T-helper 22 cell (primary cell): Measurements from ENCODE around the gene DSCAML1.

ENCODE experiments used
- DNase-seq: peaks from one replicate; pipeline ENCODE4 v3.0.0-alpha.2; 2020; ENCODE audit warnings: low read depth

Gene DSCAML1

GRCh38 chr11:117662255-117662654 is 134.8 kb downstream of the DSCAML1 start:
- no peak for DNase-seq

DNA sequence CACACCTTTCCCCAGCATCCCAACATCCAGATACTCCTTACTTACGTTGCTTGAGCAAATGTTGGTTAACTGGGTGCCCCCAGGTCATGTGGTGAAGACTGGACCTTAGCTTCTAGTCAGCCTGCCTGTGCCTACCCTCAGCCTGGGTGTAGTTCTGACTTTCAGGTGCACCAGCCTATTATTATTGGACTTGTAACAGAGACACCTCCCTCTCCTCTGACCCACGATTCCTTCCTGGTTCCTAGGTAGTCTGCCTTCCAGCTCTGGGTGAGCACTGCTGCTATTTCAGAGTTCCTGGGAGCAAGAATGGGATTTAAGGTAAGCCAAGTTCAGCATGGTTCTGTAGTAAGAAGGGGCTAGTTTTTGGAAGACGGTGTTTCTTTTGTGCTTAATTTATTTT is 138.2 kb downstream of the DSCAML1 start:
- no peak for DNase-seq

DNA sequence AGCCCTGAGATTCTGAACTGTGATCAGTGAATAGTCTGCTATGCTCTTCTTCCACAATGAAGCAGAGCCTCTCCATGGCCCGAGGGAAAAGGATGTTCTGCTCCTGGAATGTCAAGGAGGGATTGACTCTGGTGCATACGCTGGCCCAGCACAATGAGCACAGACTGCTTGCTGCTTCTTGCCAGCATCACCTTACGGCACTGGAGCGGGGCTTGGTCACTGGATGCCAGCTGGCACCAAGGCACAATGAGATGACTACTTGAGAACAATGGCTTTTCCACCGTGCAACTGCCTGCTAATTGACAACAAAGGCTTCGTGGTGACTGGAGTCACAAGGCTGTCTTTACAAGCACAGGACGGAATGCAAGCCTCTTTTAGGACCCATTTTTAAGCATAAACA is 139.2 kb downstream of the DSCAML1 start:
- DNase-seq, result no peak

DNA sequence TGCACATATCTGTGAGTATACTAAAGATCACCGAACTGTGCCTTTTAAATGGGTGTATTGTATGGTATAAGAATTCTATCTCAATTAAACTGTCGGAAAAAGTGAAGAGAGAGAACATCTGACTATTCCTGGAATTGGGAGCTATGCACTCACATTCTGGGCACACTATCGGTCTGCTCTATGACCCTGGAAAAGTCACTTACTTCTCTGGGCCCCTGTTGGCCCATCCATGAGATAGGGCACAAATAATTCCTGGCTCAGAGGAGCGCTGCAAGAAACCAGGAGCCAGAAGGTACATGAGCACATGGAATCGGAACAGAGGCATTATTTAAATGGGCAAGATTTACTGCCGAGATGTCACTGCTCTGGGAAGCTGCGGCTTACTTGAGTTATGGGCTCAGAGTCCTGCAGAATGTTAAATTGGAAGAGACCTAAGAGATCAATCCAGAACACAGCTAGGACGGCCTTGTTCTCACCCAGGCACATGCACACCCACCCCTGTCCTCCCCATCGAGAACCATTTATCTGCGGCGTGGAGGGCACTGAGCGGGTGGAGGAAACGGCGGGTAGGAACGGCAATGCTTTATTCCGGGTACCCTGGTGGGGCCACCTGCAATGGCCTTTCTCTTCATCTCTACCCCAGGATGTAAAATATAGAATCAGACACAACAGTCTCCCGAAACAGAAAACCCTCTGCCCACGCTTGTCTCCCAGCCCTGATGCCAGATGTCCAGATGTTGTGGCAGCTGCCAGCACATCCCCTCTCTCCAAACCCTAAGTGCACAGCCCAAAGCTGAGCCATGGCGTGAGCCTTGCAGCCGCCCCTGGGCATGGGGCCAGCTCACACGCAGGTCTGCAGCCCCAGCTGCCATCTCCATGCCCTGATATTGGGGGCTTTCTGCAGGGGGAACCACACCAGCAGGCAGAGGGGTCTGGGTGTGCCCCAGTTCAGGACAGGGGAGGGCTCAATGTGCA is 142.4 kb downstream of the DSCAML1 start:
- DNase-seq, result no peak

DNA sequence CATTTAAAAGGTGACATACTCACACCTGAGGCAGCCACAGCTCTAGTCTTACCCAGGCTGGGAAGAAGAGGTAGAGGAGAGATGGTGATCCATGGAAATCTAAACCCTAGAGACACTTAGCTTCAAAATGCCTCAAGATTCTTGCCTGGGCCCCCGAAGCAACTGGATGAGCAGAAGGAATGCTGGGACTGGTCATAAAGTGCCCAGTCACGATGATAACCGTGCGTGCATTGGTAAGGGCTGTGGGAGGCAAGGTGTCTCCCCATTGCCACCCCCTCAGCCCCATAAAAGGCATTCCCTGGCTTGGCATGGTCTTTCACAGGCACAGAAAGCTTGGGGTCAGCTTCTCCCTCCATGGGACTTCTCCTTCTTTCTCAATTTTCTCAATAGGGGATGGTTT is 144.5 kb downstream of the DSCAML1 start:
- DNase-seq, result no peak

DNA sequence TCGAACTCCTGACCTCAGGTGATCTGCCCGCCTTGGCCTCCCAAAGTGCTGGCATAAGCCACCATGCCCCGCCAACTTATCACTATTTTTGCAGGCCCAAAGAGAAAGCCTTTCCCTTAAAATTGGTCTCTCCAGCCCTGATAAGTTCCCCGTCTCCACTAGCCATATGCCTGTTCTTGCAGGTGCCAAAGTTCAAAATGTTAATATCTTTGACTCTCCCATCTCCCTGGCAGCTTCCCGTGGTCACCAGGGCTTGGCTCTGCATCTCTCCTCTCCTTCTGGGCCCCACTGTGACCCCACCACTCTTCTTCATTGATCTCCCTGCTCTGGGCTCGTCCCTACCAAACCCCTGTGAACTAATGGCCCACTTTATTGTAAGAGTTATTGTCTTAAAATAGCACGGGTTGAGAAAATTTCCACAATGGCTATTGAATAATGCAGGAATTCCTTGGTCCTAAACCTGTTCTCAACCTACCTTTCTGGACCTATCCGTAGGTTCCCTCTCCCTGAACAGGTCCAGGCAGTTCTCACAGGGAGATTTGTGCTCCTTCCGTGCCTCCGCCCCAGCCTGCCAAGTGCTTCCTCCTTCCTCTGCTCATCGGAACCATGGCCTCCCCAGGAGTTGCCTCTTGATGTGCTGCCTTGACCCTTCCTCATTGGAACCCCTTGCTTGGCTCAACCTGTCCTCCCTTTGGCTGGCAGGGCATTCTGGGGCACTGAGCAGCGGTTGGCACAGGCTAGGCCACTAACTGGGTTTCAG is 147.5 kb downstream of the DSCAML1 start:
- no peak for DNase-seq

- DNase-seq, result no peak
Observed at GRCh38 chr11:117647872-117648271, 149.1 kb downstream of the DSCAML1 start.

DNA sequence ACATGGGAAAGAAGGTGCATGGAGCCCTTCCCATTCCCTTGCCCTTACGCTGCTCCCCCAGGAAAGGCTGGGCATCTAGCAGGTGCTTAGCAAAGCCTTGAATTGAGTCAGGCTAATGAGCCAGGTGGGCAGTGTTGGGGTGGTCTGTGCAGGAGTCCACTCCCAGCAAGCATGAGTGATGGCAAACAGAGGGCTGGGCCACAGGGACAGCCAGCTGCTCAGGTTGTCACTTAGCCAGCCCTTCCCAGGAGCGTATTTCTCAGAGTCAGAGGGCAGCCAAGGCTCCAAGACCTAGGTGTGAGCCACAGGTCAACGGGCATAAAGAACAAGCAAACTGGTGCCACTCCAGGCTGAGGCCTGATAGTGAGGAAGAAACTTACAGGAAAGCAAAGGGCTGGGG is 149.8 kb downstream of the DSCAML1 start:
- DNase-seq, result no peak

- no peak for DNase-seq
Observed at GRCh38 chr11:117646411-117646810, 150.6 kb downstream of the DSCAML1 start.

- DNase-seq, result no peak
Observed at GRCh38 chr11:117644403-117645155, 152.4 kb downstream of the DSCAML1 start.

GRCh38 chr11:117643606-117644300 is 153.3 kb downstream of the DSCAML1 start:
- DNase-seq, result no peak

- DNase-seq, result no peak
Observed at GRCh38 chr11:117642835-117643234, 154.2 kb downstream of the DSCAML1 start.

GRCh38 chr11:117642396-117642795 is 154.6 kb downstream of the DSCAML1 start:
- DNase-seq, result no peak

DNA sequence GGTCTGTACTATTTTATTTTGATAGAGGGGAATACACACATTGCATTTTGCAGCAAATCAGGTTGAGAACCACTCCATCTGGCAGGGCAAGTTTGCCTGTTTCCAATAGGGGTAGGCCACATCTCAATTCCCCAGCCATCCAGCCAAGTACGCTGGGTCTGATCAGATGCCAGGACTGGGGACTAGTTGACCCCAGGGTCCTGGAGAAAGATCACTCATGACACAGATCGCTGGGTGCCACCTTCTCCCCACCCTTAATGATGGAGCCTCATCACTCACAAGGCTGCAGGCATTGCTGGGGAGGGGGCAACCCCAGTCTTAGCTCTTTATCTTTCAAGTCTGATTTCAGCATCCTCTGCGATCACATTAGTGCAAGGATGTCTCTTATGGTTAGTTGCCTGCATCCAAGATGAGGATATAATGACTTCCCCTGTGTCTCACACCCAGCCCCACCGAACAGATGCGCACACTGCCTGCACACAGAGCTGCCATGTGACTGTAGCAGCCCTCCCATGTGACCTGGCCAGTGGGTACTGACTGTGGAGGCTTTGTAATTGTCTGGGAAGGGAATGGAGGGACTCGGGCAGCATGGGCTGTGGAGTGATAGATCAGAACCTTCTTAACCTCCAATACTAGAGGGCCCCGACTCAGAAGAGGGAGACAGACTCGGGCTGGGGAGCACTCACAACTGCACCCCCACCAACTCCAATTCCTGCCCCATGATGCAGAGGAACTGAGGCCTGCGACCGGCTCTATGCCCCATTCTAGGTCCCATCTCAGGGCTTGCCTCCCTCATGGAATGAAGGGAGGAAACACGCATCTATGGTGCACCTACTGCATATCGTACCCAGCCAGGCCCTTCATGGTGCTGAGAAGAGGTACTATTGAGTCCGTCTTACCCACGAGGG is 155.8 kb downstream of the DSCAML1 start:
- DNase-seq, result no peak

GRCh38 chr11:117640041-117640440 is 157.0 kb downstream of the DSCAML1 start:
- DNase-seq, result no peak

DNA sequence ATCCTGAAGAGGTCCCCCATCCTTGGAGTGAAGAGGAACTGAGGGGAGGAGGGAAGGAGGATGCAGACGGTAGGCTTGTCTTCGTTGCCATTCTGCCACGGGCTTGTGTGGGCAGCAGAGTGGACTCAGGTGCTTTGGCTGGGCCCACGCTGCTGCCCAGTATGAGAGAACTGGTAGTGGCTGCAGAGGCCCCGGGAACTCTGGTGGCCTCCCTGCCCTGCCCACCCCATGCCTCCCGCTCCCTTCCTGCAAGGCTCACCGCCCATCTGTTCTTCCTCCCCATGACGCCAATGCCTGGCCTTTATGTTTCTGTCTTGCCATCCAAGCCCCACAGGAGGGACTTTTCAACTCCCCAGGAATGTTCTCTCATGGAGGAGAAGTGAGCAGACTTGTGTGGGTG is 157.4 kb downstream of the DSCAML1 start:
- DNase-seq, result no peak

DNA sequence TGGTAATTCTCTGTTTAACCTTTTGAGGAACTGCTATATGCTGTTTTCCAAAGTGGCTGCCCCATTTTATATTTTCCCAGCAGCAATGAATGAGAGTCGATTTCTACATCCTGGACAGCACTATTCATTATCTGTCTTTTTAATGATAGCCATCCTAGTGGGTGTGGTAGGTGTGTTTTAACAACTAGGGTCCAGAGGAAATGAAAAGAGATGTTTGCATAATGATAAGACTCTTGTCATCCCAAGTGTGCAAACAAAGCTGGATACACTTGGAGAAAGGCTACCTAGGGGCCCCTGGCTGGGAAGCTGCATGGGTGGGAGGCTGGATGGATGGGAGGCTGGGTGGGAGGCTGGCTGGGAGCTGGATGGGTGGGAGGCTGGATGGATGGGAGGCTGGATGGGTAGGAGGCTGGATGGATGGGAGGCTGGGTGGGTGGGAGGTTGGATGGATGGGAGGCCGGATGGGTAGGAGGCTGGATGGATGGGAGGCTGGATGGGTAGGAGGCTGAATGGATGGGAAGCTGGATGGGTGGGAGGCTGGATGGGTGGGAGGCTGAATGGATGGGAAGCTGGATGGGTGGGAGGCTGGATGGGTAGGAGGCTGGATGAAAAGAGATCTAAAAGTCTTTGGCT is 158.0 kb downstream of the DSCAML1 start:
- DNase-seq, result no peak

- no peak for DNase-seq
Observed at GRCh38 chr11:117634756-117635603, 162.0 kb downstream of the DSCAML1 start.
